ENCODE measurements around the gene TNFRSF11A.

TNFRSF11A gene
- total RNA-seq: 0.19 to 8.4 (median 1.5) reads per million in 3 experiments

GRCh38 chr18:62324917-62325805 is at the start of gene TNFRSF11A:
Gene TNFRSF11A, plus strand, starts transcription at chr18:62325310. Its CDS starts 43 bp downstream, at chr18:62325353.
- DNase-seq: peak; percentile 63

- DNase-seq: no peak
These were observed 48.1 kb upstream of the TNFRSF11A start for GRCh38 chr18:62277045-62277444.

GRCh38 chr18:62279561-62279960 is 45.5 kb upstream of the TNFRSF11A start:
- no peak for DNase-seq

- no peak for DNase-seq
These were observed 45.1 kb upstream of the TNFRSF11A start for GRCh38 chr18:62280058-62280457.

- no peak for DNase-seq
These were observed 44.3 kb upstream of the TNFRSF11A start for GRCh38 chr18:62280786-62281185.

GRCh38 chr18:62281684-62282083 is 43.4 kb upstream of the TNFRSF11A start:
- no peak for DNase-seq

GRCh38 chr18:62282188-62282629 is 42.9 kb upstream of the TNFRSF11A start:
- no peak for DNase-seq

GRCh38 chr18:62284637-62285036 is 40.5 kb upstream of the TNFRSF11A start:
- DNase-seq: no peak

GRCh38 chr18:62285281-62285680 is 39.8 kb upstream of the TNFRSF11A start:
- no peak for DNase-seq

GRCh38 chr18:62287781-62288664 is 37.1 kb upstream of the TNFRSF11A start:
- DNase-seq: no peak

- DNase-seq: no peak
These were observed 36.5 kb upstream of the TNFRSF11A start for GRCh38 chr18:62288665-62289008.

- DNase-seq: no peak
These were observed 36.1 kb upstream of the TNFRSF11A start for GRCh38 chr18:62289047-62289446.

GRCh38 chr18:62294073-62294472 is 31.0 kb upstream of the TNFRSF11A start:
- DNase-seq: no peak

- DNase-seq: no peak
These were observed 24.6 kb upstream of the TNFRSF11A start for GRCh38 chr18:62300359-62300963.

- DNase-seq: no peak
These were observed 23.8 kb upstream of the TNFRSF11A start for GRCh38 chr18:62301322-62301721.

GRCh38 chr18:62312851-62313250 is 12.3 kb upstream of the TNFRSF11A start:
- no peak for DNase-seq

GRCh38 chr18:62318228-62319180 is 6.6 kb upstream of the TNFRSF11A start:
- no peak for DNase-seq

GRCh38 chr18:62321201-62321600 is 3.9 kb upstream of the TNFRSF11A start:
- DNase-seq: no peak

- DNase-seq: no peak
These were observed 1.5 kb upstream of the TNFRSF11A start for GRCh38 chr18:62323483-62324180.

- DNase-seq: no peak
These were observed 805 bp upstream of the TNFRSF11A start for GRCh38 chr18:62324181-62324828.
